ACHN (cell line): ENCODE results near the gene PI4K2B.
"Not testable (repeated sequence)": the region's sequence is repeated elsewhere in the genome, so short reads cannot be mapped to it uniquely, and the experiment has no call there.

Experiments used
- DNase-seq: peaks from one replicate; pipeline ENCODE4 v3.0.0-alpha.2; 2015
- in situ Hi-C: cut with HindIII; loops from 2 replicates; pipeline ENCODE4 v1.10.0; 2017; ENCODE audit warnings: low sequenced_read_pairs, low pct_ligation_motif_present, low pct_unique_long_range_greater_than_20kb

PI4K2B gene

DNA sequence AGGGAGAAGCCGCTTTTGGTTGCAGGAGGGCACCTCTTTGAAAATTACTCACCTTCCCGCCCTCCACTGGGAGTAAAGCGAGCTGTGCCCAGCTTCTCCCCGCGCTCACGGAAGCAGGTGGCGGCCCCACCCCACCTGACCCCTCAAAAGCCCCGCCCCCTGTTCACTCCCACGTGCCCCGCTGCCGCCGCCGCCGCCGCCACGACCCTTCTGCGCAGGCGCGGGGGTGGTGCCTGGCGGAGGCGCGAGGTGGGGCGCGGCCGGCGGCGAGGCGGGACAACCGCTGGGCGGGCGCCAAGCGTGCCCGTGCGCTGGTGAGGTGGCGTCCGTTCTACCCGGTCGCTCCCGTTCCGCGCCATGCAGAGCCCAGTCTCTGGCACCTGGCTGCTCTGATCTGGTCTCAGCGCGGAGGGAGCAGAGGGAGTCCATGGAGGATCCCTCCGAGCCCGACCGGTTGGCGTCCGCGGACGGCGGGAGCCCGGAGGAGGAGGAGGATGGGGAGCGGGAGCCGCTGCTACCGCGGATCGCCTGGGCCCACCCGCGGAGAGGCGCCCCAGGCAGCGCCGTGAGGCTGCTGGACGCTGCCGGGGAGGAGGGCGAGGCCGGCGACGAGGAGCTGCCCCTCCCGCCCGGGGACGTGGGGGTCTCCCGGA, at the start of gene PI4K2B:
Gene PI4K2B (plus strand): TSS at position 297 of the 653 bp plus-strand sequence. CDS start 131 bp downstream, at position 428.
- peak; percentile 84 for DNase-seq
- in situ Hi-C loops, result no loop called here

GRCh38 chr4:25184056-25184455, 49.8 kb upstream of the PI4K2B start:
- in situ Hi-C loops, result no loop called here
- no peak for DNase-seq

DNA sequence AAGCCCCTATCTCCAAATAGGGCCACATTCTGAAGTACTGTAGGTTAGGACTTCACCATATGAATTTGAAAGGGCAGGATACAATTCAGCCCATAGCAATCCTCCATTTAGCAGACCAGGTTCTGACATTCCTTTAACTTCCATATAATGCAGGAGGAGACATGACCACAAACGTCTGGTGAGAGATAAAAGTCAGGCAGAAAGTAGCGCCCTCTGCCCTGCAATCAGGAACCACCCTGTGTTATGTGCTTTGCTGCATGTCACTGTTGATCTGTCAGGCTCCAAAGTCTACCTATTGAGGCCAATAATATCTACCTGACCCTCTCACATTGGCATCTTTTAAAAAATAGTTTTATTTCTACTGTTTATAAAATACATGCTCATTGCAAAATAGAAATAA, 43.4 kb upstream of the PI4K2B start:
- in situ Hi-C loops, result no loop called here

DNA sequence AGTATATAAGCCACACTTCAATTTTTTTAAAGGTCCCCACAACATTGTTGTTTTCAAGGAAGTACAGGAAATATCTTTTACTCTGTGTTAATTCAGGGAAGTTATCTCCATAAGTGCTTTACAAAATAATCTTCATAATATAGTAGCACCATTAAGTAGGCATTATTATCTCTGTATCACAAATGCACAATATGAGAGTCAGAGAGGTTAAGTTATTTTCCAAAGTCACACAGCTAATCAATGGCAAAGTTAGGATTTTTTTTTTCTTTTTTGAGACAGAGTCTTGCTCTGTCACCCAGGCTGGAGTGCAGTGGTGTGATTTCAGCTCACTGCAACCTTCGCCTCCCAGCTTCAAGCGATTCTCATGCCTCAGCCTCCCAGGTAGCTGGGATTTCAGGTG, 35.1 kb upstream of the PI4K2B start:
- DNase-seq, result no peak
- in situ Hi-C loops, result no loop called here

More for the DNA sequence above, 43.4 kb upstream of the PI4K2B start:
- no peak for DNase-seq

DNA sequence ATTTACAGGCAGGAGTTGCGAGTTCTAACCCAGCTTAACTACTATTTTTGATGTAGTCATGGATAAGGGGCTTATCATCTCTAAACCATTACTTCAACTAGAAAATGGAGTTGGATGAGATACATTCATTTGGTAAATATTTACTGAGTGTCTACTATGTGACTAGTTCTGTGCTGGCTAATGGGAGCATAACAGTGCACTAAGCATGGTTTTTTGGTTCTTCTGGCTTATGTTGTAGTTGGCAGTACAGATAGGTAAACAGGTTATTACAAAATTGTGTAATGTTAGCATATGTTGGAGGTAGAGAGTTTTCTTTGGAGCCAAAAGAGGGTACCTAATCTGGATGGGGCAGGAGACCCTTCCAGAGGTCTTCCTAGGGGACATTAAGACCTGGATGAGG, 25.8 kb upstream of the PI4K2B start:
- in situ Hi-C loops, result no loop called here
- no peak for DNase-seq

GRCh38 chr4:25209702-25210101, 24.1 kb upstream of the PI4K2B start:
- in situ Hi-C loops, result no loop called here
- no peak for DNase-seq

DNA sequence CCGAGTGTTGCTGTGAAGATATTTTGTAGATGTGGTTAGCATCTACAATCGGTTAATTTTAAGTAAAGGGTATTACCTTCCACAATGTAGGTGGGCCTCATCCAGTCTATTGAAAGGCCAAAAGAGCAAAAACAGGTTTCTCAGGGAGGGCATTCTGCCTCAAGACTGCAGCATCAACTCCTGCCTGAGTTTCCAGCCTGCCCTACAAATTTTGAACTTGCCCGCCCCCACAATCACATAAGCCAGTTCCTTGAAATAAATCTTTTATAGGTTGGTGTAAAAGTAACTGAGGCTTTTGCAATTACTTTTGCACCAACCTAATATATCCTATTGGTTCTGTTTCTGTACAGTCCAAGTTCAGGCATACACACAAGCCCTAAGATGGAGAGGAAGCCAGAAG, 22.1 kb upstream of the PI4K2B start:
- in situ Hi-C loops, result no loop called here

DNA sequence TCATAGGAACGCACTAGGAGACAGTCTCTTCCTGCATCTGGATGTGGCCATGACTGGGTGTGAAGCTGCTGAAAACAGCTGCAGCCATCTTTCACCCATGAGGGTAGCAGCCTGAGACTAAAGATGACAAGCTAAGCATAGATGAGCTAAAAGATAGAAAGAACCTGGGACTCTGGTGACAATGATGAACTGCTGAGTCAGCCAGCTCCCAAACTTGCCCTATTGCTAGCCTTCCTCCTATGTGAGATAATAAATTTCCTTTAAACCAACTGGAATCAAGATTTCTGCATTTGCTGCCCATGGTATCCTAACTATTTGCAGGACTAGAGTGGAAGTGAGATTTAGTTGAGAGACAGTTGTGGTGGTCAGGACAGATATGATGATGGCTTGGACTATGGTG, 21.0 kb upstream of the PI4K2B start:
- in situ Hi-C loops, result no loop called here
- DNase-seq, result no peak

More for the DNA sequence above, 22.1 kb upstream of the PI4K2B start:
- DNase-seq, result no peak

DNA sequence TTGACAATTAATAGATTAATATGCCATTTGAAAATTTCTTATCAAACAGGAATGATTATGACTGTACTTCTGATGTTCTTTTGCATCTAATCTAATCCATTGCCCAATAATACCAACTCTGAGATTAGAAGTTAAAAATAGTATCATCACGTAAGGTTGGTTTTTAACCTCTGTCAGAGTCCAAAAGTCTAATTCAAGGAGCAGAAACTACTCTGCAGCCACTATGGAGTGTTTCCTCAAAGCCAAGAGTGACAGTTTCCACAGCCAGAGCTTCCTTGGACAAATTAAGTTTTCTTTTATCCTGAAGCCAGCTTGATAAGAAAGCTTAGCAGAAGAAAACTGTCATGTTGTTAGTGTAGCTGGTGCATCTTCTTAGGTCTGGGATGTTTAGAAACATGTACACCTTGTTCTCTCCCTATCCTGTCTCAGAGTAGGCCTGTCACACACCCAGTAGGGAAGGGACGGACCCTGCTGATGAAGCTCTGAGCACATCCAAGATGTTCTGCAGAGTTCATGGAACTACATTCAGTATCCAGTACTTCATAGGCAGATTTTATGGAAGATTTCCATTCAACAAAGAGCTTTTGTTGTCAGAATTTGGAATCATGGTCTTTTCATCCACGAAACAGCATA, 20.4 kb upstream of the PI4K2B start:
- in situ Hi-C loops, result no loop called here
- no peak for DNase-seq

DNA sequence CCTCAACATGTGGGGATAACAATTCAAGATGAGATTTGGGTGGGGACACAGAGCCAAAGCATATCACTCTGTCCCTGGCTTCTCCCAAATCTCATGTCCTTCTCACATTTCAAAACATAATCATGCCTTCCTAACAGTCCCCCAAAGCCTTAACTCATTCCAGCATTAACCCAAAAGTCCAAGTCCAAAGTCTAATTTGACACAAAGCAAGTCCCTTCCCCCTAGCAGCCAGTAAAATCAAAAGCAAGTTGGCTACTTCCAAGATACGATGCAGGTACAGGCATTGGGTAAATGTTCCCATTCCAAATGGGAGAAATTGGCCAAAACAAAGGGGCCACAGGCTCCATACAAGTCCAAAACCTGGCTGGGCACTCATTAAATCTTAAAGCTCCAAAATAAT, 19.1 kb upstream of the PI4K2B start:
- DNase-seq, in situ Hi-C loops: not testable (repeated sequence)

- DNase-seq, result no peak
- in situ Hi-C loops, result no loop called here
Observed at GRCh38 chr4:25215511-25215910, 18.3 kb upstream of the PI4K2B start.

DNA sequence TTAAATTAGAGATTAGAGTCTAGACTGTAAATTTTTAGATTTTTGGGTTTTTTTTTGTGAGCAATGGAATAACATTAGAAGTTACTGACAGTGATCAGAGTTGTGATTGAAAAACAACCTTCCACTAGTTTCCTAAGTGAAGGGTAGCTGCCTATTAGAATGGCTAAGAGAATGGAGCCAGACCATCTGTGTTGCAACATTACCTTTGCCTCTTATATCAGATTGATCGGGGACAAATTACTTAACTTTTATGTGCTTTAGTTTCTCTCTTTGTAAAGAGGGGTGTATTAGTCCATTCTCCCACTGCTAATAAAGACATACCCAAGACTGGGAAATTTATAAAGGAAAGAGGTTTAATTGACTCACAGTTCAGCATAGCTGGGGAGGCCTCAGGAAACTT, 12.5 kb upstream of the PI4K2B start:
- in situ Hi-C loops, result no loop called here
- no peak for DNase-seq

DNA sequence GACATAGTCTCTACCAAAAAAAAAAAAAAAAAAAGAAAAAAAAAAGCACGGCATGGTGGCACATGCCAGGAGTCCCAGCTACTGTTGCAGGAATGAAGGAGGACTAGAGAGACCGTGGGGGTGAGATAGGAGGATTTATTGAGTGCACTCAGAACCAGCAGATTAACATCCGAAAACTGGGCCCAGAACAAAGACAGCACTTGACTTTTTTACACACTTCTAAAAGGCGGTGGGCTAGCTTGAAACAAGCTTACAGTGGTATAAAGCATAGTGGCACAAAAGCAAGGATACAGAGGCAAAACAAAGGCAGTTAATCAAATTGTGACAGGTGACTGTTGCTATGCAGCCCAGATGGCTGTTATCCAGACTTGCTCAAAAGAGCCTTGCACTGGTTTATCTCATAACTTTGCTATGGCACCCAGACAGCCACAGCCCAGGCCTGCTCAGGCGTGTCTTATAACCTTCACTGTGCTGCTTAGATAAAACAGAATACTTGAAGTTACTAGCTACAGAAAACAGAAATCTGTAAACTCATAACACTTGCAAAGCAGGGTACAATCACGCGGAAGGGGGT, 9.9 kb upstream of the PI4K2B start:
- in situ Hi-C loops, result no loop called here

DNA sequence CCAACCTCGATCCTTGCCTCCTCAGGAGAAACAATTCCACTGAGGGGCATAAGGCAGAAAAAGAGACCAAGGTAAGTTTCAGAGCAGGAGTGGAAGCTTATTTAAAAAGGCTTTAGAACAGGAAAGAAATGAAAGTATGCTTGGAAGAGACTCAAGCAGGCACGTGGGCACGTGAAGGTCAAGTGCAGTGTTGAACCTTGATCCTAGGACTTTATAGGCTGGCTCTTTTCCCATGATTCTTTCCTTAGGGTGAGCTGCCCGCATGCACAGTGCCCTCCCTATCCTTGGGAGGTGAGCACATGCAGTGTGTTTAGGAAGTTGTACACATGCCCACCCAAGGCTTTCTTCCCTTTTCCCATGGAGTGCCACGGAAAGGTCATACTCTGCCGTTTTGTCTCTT, 4.0 kb upstream of the PI4K2B start:
- in situ Hi-C loops, result no loop called here

More for the DNA sequence above, 9.9 kb upstream of the PI4K2B start:
- peak; percentile 28 for DNase-seq

DNA sequence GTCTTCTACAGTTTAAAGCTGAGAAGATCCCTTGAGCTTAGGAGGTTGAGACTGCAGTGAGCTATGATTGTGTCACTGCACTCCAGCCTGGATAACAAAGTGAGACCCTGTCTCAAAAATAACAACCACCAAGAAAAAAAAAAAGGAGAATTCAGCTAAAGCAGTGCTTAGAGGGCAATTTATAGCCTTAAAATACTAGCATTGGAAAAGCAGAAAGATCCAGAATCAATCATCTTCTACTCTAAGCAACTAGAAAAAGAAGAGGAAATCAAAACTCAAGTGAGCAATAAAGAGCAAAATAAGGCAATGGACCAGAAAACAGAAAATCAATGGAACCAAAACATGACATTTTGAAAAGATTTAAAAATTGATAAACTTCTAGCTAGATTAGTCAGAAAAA, 639 bp upstream of the PI4K2B start:
- in situ Hi-C loops, result no loop called here
- no peak for DNase-seq

More for the DNA sequence above, 4.0 kb upstream of the PI4K2B start:
- DNase-seq, result no peak

GRCh38 chr4:25234390-25235370, 847 bp downstream of the PI4K2B start:
- in situ Hi-C loops, result no loop called here

GRCh38 chr4:25235401-25235800, 1.6 kb downstream of the PI4K2B start:
- DNase-seq, result no peak
- in situ Hi-C loops, result no loop called here

More at GRCh38 chr4:25234390-25235370, 847 bp downstream of the PI4K2B start:
- DNase-seq, result peak; percentile 82

DNA sequence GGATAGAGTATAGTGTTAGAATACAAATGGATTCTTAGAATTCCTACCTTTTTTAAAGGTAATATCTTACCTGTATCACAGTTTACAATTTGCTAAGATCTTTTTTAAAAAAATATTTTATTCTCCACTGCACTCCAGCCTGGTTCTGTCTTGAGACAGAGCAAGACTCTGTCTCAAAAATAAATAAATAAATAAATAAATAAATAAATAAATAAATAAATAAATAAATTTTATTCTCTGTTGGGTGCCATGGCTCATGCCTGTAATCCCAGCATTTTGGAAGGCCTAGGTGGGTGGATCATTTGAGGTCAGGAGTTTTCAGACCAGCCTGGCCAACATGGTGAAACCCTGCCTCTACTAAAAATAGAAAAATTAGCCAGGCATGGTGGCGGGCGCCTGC, 2.2 kb downstream of the PI4K2B start:
- in situ Hi-C loops, DNase-seq: not testable (repeated sequence)

GRCh38 chr4:25236971-25237370, 3.1 kb downstream of the PI4K2B start:
- in situ Hi-C loops, result no loop called here
- no peak for DNase-seq
